Measurements from ENCODE around the gene VEGFB. TPM values are rescaled to one million over a fixed set of nuclear protein-coding genes. Genes with fewer than 3 reads are reported as not detected.

VEGFB gene
- total RNA-seq, 1 donor: 37.6 TPM

GRCh38 chr11:64276653-64277431 is 42.5 kb downstream of the VEGFB start:
- no peak for TF ChIP-seq CTCF (IDR thresholded peaks at IDR 0.05; ENCODE audit: extremely low read depth, low read depth, low read length)
- H4K20me1 ChIP-seq (ENCODE audit: insufficient read depth, low read length): no peaks in the 10 kb centered on the region
- H3K4me3 ChIP-seq (ENCODE audit: insufficient read depth, low read length): no peak overlapping the region
- no peaks in the 10 kb centered on the region for H3K27me3 ChIP-seq (ENCODE audit: insufficient read depth, low read length)
- H3K9me3 ChIP-seq (ENCODE audit: low read depth, low read length): no peaks in the 10 kb centered on the region
- H3K4me2 ChIP-seq (ENCODE audit: insufficient read depth, low read length): no peak overlapping the region
- peaks cover 10% of the 10 kb centered on the region for H3K4me1 ChIP-seq (ENCODE audit: insufficient read depth, low read length)
- peak overlapping the region; percentile 37 for H3K27ac ChIP-seq (ENCODE audit: low read depth, low read length)
- H3K36me3 ChIP-seq (ENCODE audit: insufficient read depth, low read length): peaks cover 20% of the 10 kb centered on the region
- H2AFZ ChIP-seq (ENCODE audit: low read length): no peak overlapping the region
- H3K79me2 ChIP-seq (ENCODE audit: insufficient read depth, low read length): peaks cover 10% of the 10 kb centered on the region
- peak; percentile 77 for DNase-seq (ENCODE audit: insufficient read length, low spot score, missing footprints)

- no peak overlapping the region for H2AFZ ChIP-seq (ENCODE audit: low read length)
- peaks cover 26% of the 10 kb centered on the region for H3K79me2 ChIP-seq (ENCODE audit: insufficient read depth, low read length)
- no peak overlapping the region for H3K4me2 ChIP-seq (ENCODE audit: insufficient read depth, low read length)
- H3K4me3 ChIP-seq (ENCODE audit: insufficient read depth, low read length): no peak overlapping the region
- peaks cover 31% of the 10 kb centered on the region for H3K36me3 ChIP-seq (ENCODE audit: insufficient read depth, low read length)
- no peaks in the 10 kb centered on the region for H4K20me1 ChIP-seq (ENCODE audit: insufficient read depth, low read length)
- TF ChIP-seq CTCF (IDR thresholded peaks at IDR 0.05; ENCODE audit: extremely low read depth, low read depth, low read length): no peak
- no peaks in the 10 kb centered on the region for H3K27me3 ChIP-seq (ENCODE audit: insufficient read depth, low read length)
- H3K9me3 ChIP-seq (ENCODE audit: low read depth, low read length): no peaks in the 10 kb centered on the region
- H3K4me1 ChIP-seq (ENCODE audit: insufficient read depth, low read length): peaks cover 16% of the 10 kb centered on the region
- DNase-seq (ENCODE audit: insufficient read length, low spot score, missing footprints): no peak
- H3K27ac ChIP-seq (ENCODE audit: low read depth, low read length): no peak overlapping the region
Observed at GRCh38 chr11:64278576-64279190, 44.3 kb downstream of the VEGFB start.

DNA sequence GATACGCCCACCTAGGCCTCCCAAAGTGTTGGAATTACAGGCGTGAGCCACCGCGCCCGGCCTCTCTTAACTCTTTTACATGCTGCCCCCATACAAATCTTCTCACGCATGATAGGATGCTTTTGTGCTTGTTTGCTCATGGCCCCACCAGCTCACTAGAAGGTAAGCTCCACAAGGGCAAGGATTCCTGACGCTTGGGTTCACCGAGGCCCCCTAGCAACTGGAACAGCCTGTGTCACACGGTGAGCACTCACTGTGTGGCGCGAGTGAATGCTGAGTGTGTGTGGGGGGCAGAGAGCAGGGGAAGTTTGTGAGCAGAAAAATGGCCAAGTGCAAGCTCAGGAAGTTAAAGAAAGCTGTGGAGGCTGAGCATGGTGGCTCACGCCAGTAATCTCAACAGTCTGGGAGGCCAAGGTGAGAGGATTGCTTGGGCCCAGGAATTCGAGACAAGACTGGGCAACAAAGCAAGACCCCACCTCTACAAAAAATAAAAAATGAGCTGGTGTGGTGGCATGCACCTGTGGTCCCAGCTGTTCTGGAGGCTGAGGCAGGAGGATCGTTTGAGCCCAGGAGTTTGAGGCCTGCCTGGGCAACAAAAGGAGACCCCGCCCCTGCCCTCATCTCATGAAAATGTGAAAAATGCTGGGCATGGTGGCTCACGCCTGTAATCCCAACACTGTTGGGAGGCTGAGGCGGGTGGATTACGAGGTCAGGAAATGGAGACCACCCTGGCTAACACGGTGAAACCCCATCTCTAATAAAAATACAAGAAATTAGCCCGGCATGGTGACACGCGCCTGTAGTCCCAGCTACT is 47.8 kb downstream of the VEGFB start:
- TF ChIP-seq CTCF (IDR thresholded peaks at IDR 0.05; ENCODE audit: extremely low read depth, low read depth, low read length): no peak

More for the DNA sequence above, 47.8 kb downstream of the VEGFB start:
- peak; percentile 26 for DNase-seq (ENCODE audit: insufficient read length, low spot score, missing footprints)
- H3K79me2 ChIP-seq (ENCODE audit: insufficient read depth, low read length): peaks cover 35% of the 10 kb centered on the region
- no peaks in the 10 kb centered on the region for H3K27me3 ChIP-seq (ENCODE audit: insufficient read depth, low read length)
- no peaks in the 10 kb centered on the region for H3K9me3 ChIP-seq (ENCODE audit: low read depth, low read length)
- H3K4me3 ChIP-seq (ENCODE audit: insufficient read depth, low read length): no peak overlapping the region
- peaks cover 22% of the 10 kb centered on the region for H3K4me1 ChIP-seq (ENCODE audit: insufficient read depth, low read length)
- H3K4me2 ChIP-seq (ENCODE audit: insufficient read depth, low read length): no peak overlapping the region
- H3K36me3 ChIP-seq (ENCODE audit: insufficient read depth, low read length): peaks cover 26% of the 10 kb centered on the region
- no peak overlapping the region for H3K27ac ChIP-seq (ENCODE audit: low read depth, low read length)
- no peaks in the 10 kb centered on the region for H4K20me1 ChIP-seq (ENCODE audit: insufficient read depth, low read length)
- H2AFZ ChIP-seq (ENCODE audit: low read length): no peak overlapping the region
